ENCODE measurements around the gene CCDC66. TPM values are rescaled to one million over a fixed set of nuclear protein-coding genes. Genes with fewer than 3 reads are reported as not detected.

Gene CCDC66
- polyA plus RNA-seq, 1 donor from 2014 or later: 80.3 TPM

DNA sequence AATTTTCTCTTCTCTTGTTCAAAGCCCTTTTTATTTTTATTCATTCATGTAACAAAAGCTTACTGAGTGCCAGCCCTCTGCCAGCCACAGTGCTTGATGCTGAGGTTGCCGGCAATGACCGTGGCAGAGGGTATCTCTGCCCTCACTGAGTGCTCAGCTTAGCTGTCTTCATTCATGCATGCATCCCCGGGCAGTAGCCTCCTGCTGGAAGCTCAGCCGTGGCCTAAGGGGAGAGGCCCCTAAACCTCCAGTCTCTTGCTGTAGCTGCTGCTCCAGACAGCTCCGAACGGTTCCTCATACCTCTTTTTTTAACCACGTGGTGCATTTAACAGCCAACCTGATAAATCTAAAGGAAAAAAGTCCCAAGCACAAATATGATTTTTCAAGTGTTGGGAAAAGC, 34.6 kb upstream of the CCDC66 start:
- H4K20me1 ChIP-seq (ENCODE audit: insufficient read depth): no peaks in the 10 kb centered on the region
- TF ChIP-seq, protein P1, sequence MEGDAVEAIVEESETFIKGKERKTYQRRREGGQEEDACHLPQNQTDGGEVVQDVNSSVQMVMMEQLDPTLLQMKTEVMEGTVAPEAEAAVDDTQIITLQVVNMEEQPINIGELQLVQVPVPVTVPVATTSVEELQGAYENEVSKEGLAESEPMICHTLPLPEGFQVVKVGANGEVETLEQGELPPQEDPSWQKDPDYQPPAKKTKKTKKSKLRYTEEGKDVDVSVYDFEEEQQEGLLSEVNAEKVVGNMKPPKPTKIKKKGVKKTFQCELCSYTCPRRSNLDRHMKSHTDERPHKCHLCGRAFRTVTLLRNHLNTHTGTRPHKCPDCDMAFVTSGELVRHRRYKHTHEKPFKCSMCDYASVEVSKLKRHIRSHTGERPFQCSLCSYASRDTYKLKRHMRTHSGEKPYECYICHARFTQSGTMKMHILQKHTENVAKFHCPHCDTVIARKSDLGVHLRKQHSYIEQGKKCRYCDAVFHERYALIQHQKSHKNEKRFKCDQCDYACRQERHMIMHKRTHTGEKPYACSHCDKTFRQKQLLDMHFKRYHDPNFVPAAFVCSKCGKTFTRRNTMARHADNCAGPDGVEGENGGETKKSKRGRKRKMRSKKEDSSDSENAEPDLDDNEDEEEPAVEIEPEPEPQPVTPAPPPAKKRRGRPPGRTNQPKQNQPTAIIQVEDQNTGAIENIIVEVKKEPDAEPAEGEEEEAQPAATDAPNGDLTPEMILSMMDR (IDR thresholded peaks at IDR 0.05; ENCODE audit: poor library complexity, severe bottlenecking): no peak
- TF ChIP-seq MXI1 (conservative IDR thresholded peaks at IDR 0.05; ENCODE audit: poor library complexity, severe bottlenecking): no peak
- no peak for TF ChIP-seq POLR2AphosphoS5 (IDR thresholded peaks at IDR 0.05)
- no peak for TF ChIP-seq RAD21 (conservative IDR thresholded peaks at IDR 0.05)
- no peaks in the 10 kb centered on the region for H3K36me3 ChIP-seq (ENCODE audit: insufficient read depth, low read length)
- no peaks in the 10 kb centered on the region for H3K9me3 ChIP-seq (ENCODE audit: low read length)
- H3K4me3 ChIP-seq (ENCODE audit: low read length): no peak overlapping the region
- no peaks in the 10 kb centered on the region for H3K9me2 ChIP-seq (ENCODE audit: insufficient read depth, low read length)
- no peaks in the 10 kb centered on the region for H3K27me3 ChIP-seq (ENCODE audit: insufficient read depth, low read depth, low read length)
- no peak overlapping the region for H3K9ac ChIP-seq (ENCODE audit: low read length)
- H3K79me2 ChIP-seq (replicated peaks; ENCODE audit: insufficient read depth, low read length): no peaks in the 10 kb centered on the region
- no peak overlapping the region for H3K27ac ChIP-seq (ENCODE audit: low read length)
- H3F3A ChIP-seq (ENCODE audit: insufficient read depth, low read length, poor library complexity, severe bottlenecking): no peaks in the 10 kb centered on the region
- H2AFZ ChIP-seq (ENCODE audit: low read depth, low read length): no peak overlapping the region
- H3K4me2 ChIP-seq (ENCODE audit: low read length): no peak overlapping the region

DNA sequence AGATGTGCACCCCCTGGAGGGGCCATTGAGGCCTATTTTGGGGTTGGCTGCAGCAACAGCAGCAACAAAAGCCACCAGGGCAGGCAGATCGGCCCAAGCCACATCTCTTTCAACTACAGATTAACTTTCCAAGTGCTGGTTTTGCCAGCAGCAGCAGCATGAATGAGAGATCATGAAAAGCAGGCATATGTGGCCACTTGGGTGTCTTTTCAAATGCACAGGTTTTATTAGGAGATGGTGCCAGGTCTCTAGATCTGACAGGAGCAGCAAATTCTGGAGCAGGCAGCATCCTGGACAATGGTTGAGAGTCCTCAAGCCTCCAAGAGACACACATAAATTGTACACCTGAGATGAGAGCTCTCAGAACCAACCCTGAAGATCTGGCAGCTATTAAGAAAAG, 31.7 kb upstream of the CCDC66 start:
- H2AFZ ChIP-seq (ENCODE audit: low read depth, low read length): no peak overlapping the region

More for the DNA sequence above, 31.7 kb upstream of the CCDC66 start:
- no peaks in the 10 kb centered on the region for H3K27me3 ChIP-seq (ENCODE audit: insufficient read depth, low read depth, low read length)
- no peak overlapping the region for H3K4me3 ChIP-seq (ENCODE audit: low read length)
- TF ChIP-seq, protein P1 (IDR thresholded peaks at IDR 0.05; ENCODE audit: poor library complexity, severe bottlenecking): no peak
- no peak for TF ChIP-seq RAD21 (conservative IDR thresholded peaks at IDR 0.05)
- TF ChIP-seq TAF1 (IDR thresholded peaks at IDR 0.05; ENCODE audit: low read depth): no peak
- TF ChIP-seq SMC3 (conservative IDR thresholded peaks at IDR 0.05; ENCODE audit: poor library complexity): no peak
- no peak for TF ChIP-seq POLR2AphosphoS5 (IDR thresholded peaks at IDR 0.05)
- TF ChIP-seq EP300 (conservative IDR thresholded peaks at IDR 0.05; ENCODE audit: poor library complexity, severe bottlenecking): no peak
- TF ChIP-seq EZH2 (IDR thresholded peaks at IDR 0.05; ENCODE audit: borderline replicate concordance, insufficient read depth, low read length, poor library complexity, severe bottlenecking): no peak
- TF ChIP-seq MXI1 (conservative IDR thresholded peaks at IDR 0.05; ENCODE audit: poor library complexity, severe bottlenecking): no peak
- TF ChIP-seq, protein P2, sequence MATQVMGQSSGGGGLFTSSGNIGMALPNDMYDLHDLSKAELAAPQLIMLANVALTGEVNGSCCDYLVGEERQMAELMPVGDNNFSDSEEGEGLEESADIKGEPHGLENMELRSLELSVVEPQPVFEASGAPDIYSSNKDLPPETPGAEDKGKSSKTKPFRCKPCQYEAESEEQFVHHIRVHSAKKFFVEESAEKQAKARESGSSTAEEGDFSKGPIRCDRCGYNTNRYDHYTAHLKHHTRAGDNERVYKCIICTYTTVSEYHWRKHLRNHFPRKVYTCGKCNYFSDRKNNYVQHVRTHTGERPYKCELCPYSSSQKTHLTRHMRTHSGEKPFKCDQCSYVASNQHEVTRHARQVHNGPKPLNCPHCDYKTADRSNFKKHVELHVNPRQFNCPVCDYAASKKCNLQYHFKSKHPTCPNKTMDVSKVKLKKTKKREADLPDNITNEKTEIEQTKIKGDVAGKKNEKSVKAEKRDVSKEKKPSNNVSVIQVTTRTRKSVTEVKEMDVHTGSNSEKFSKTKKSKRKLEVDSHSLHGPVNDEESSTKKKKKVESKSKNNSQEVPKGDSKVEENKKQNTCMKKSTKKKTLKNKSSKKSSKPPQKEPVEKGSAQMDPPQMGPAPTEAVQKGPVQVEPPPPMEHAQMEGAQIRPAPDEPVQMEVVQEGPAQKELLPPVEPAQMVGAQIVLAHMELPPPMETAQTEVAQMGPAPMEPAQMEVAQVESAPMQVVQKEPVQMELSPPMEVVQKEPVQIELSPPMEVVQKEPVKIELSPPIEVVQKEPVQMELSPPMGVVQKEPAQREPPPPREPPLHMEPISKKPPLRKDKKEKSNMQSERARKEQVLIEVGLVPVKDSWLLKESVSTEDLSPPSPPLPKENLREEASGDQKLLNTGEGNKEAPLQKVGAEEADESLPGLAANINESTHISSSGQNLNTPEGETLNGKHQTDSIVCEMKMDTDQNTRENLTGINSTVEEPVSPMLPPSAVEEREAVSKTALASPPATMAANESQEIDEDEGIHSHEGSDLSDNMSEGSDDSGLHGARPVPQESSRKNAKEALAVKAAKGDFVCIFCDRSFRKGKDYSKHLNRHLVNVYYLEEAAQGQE (IDR thresholded peaks at IDR 0.05; ENCODE audit: borderline replicate concordance): no peak
- no peaks in the 10 kb centered on the region for H4K20me1 ChIP-seq (ENCODE audit: insufficient read depth)
- no peak overlapping the region for H3K9ac ChIP-seq (ENCODE audit: low read length)
- H3K4me2 ChIP-seq (ENCODE audit: low read length): no peak overlapping the region
- H3K36me3 ChIP-seq (ENCODE audit: insufficient read depth, low read length): no peaks in the 10 kb centered on the region
- no peaks in the 10 kb centered on the region for H3F3A ChIP-seq (ENCODE audit: insufficient read depth, low read length, poor library complexity, severe bottlenecking)
- H3K27ac ChIP-seq (ENCODE audit: low read length): no peak overlapping the region
- no peaks in the 10 kb centered on the region for H3K9me3 ChIP-seq (ENCODE audit: low read length)
- H3K9me2 ChIP-seq (ENCODE audit: insufficient read depth, low read length): no peaks in the 10 kb centered on the region
- H3K79me2 ChIP-seq (replicated peaks; ENCODE audit: insufficient read depth, low read length): no peaks in the 10 kb centered on the region

Data from neural cell (in vitro differentiated cells).